MCF 10A (cell line): ENCODE results near the gene NEU1. TPM values are rescaled to one million over a fixed set of nuclear protein-coding genes. Genes with fewer than 3 reads are reported as not detected.

ENCODE experiments used
- BruUV-seq: library from RNA; stranded (reverse); fragments of 400-500 nt; replicated peaks from 2 replicates; lab custom pipeline; 2021; lab: Mats Ljungman, UMichigan
- CTCF ChIA-PET: fragments of 300-600 bp; sonication (Branson Sonifier 250); formaldehyde crosslinking; extraction: SDS; loops from one replicate; lab custom pipeline; 2021; ENCODE audit warnings: antibody characterized with exemption, inconsistent platforms; lab: Yijun Ruan, JAX
- POLR2A ChIA-PET: fragments of 300-600, 350-650 bp; sonication (Branson Sonifier 250); formaldehyde crosslinking; extraction: SDS; loops from one replicate; lab custom pipeline; 2020; ENCODE audit warnings: antibody characterized with exemption, inconsistent platforms; lab: Yijun Ruan, JAX
- DNase-seq: peaks from one replicate; pipeline ENCODE4 v3.0.0-alpha.2; 2018; ENCODE audit not compliant: unreplicated experiment
- H3K27ac Mint-ChIP-seq: one replicate; pipeline ENCODE4 v1.8.0; 2022; ENCODE audit warnings: mild to moderate bottlenecking, low read depth, mixed read lengths; ENCODE audit not compliant: unreplicated experiment
- H3K27me3 Mint-ChIP-seq: one replicate; pipeline ENCODE4 v1.8.0; 2022; ENCODE audit warnings: mixed read lengths; ENCODE audit not compliant: insufficient read depth, unreplicated experiment
- H3K36me3 Mint-ChIP-seq: one replicate; pipeline ENCODE4 v1.8.0; 2022; ENCODE audit warnings: mild to moderate bottlenecking, moderate library complexity, mixed read lengths; ENCODE audit not compliant: insufficient read depth, unreplicated experiment
- H3K4me1 Mint-ChIP-seq: one replicate; pipeline ENCODE4 v1.8.0; 2022; ENCODE audit warnings: mixed read lengths; ENCODE audit not compliant: insufficient read depth, unreplicated experiment
- H3K4me3 Mint-ChIP-seq: one replicate; pipeline ENCODE4 v1.8.0; 2022; ENCODE audit warnings: mild to moderate bottlenecking, moderate library complexity, mixed read lengths; ENCODE audit not compliant: unreplicated experiment
- H3K9me3 Mint-ChIP-seq: one replicate; pipeline ENCODE4 v1.8.0; 2022; ENCODE audit warnings: mixed read lengths; ENCODE audit not compliant: unreplicated experiment
- CTCF ChIP-seq: fragments of 200-600 bp; IDR thresholded peaks from one replicate; pipeline ENCODE4 v1.8.0; 2022; ENCODE audit warnings: antibody characterized with exemption, mild to moderate bottlenecking; ENCODE audit not compliant: unreplicated experiment
- intact Hi-C: fragments of 100-400 bp; cut with micrococcal nuclease; formaldehyde crosslinking; loops from 2 replicates; pipeline ENCODE4 v1.14.1; 2022
- total RNA-seq: library from RNA; stranded (reverse); gene quantifications from 2 replicates; pipeline ENCODE4 v1.2.3, GENCODE V29; 2022

Gene NEU1
- total RNA-seq, 1 experiment from 2014 or later = 19.7 TPM

GRCh38 chr6:31899882-31900722 is 37.5 kb upstream of the NEU1 start:
- Mint-ChIP-seq H3K4me3 (peak overlapping the region; percentile 93), H3K4me1 (peaks cover 31% of the 10 kb centered on the region), H3K27me3 (no peaks in the 10 kb centered on the region), H3K27ac (no peak overlapping the region), H3K36me3 (peaks cover 26% of the 10 kb centered on the region), H3K9me3 (no peaks in the 10 kb centered on the region)
- CTCF ChIA-PET = interaction anchor here (0.6 to 0.8 kb wide), 2 partner anchors 93 to 362 kb away, joined by 3 read pairs; partner anchors contain the start of gene LSM2
- intact Hi-C loops = no loop called here
- no TSS peak for BruUV-seq
- POLR2A ChIA-PET = interaction anchor here (0.6 to 3.1 kb wide), 5 partner anchors 15 to 93 kb away, joined by 3 to 41 read pairs (median 3); partner anchors contain the start of genes LSM2, NELFE and SKIC2
- DNase-seq = no peak
- no peak for TF ChIP-seq CTCF

GRCh38 chr6:31899215-31899614 is 36.6 kb upstream of the NEU1 start:
- Mint-ChIP-seq H3K4me1 (peaks cover 31% of the 10 kb centered on the region), H3K27ac (no peak overlapping the region), H3K9me3 (no peaks in the 10 kb centered on the region), H3K4me3 (peak overlapping the region; percentile 93), H3K36me3 (peaks cover 35% of the 10 kb centered on the region), H3K27me3 (no peaks in the 10 kb centered on the region)
- BruUV-seq = no TSS peak
- no peak for TF ChIP-seq CTCF
- ChIA-PET CTCF (interaction anchor here (0.8 to 1.9 kb wide), 2 partner anchors 53 to 361 kb away, joined by 3 to 28 read pairs; no protein-coding TSS in a partner anchor), POLR2A (interaction anchor here (0.9 to 3.1 kb wide), 6 partner anchors 46 to 1372 kb away, joined by 3 to 41 read pairs (median 18); partner anchors contain the start of genes BAG6, CFB, LSM2 and NELFE)
- intact Hi-C loops = no loop called here
- no peak for DNase-seq

- ChIA-PET POLR2A (interaction anchor here (0.6 to 3.5 kb wide), 32 partner anchors 14 to 1373 kb away, joined by 3 to 41 read pairs (median 5); partner anchors contain the start of genes ABHD16A, AGPAT1, BAG6 and C6orf47), CTCF (interaction anchor here (0.5 to 1.9 kb wide), 10 partner anchors 11 to 1271 kb away, joined by 3 to 28 read pairs (median 4); partner anchors contain the start of gene NEU1)
- no peaks in the 10 kb centered on the region for H3K9me3 Mint-ChIP-seq
- no peak for TF ChIP-seq CTCF
- peak; percentile 65 for DNase-seq
- peaks cover 38% of the 10 kb centered on the region for H3K36me3 Mint-ChIP-seq
- no TSS peak for BruUV-seq
- intact Hi-C loops = no loop called here
- peak overlapping the region; percentile 93 for H3K4me3 Mint-ChIP-seq
- peaks cover 31% of the 10 kb centered on the region for H3K4me1 Mint-ChIP-seq
- peak overlapping the region; percentile 93 for H3K27ac Mint-ChIP-seq
- no peaks in the 10 kb centered on the region for H3K27me3 Mint-ChIP-seq
Observed at GRCh38 chr6:31898383-31899011, 35.9 kb upstream of the NEU1 start.
